ENCODE data around the gene FBXO24. TPM values are rescaled to one million over a fixed set of nuclear protein-coding genes. Genes with fewer than 3 reads are reported as not detected.

FBXO24 gene
- total RNA-seq, 6 experiments from 2014 or later, result 0.25 to 1.0 (median 0.45) TPM

- peak; percentile 99 to 100 (median 99) for DNase-seq
- no peaks in the 10 kb centered on the region for H3K27me3 ChIP-seq
- no peaks in the 10 kb centered on the region for H3K9me3 ChIP-seq
- peak within 1 kb of the TSS; percentile 68 to 73 (median 71) for H3K4me3 ChIP-seq
- peaks cover 0 to 12% (median 0%) of the 10 kb centered on the region in 4 donors for H3K4me1 ChIP-seq
- ATAC-seq, result peak; percentile 94 to 97 (median 94)
- WGBS (ENCODE audit: insufficient coverage, low coverage, low lambda C conversion rate, missing lambda C conversion rate), result 0% methylated on average over 22 of the region's 61 CpGs
- H3K27ac ChIP-seq, result peak within 1 kb of the TSS; percentile 92 to 98 (median 94)
- no peaks in the 10 kb centered on the region for H3K36me3 ChIP-seq
- intact Hi-C loops (cut with DNase I), result no loop called here
- TF ChIP-seq CTCF (IDR thresholded peaks at IDR 0.05) (peak in 1 of 4 donors; percentile 5), POLR2A (IDR thresholded peaks at IDR 0.05) (peak; percentile 93)
Measured at GRCh38 chr7:100611983-100612729, 26.0 kb downstream of the FBXO24 start, which contains the start of gene MOSPD3. Gene MOSPD3 (plus strand): TSS chr7:100612540. CDS start chr7:100612792, 252 bp downstream.

GRCh38 chr7:100612730-100613390 is 26.7 kb downstream of the FBXO24 start:
- TF ChIP-seq CTCF (IDR thresholded peaks at IDR 0.05), result peak in 1 of 4 donors; percentile 8
- TF ChIP-seq POLR2A (IDR thresholded peaks at IDR 0.05), result no peak
- WGBS (ENCODE audit: insufficient coverage, low coverage, low lambda C conversion rate, missing lambda C conversion rate), result 7% methylated on average over 6 of the region's 29 CpGs
- peak; percentile 1 to 10 (median 2) for ATAC-seq
- peaks cover 0 to 12% (median 0%) of the 10 kb centered on the region in 4 donors for H3K4me1 ChIP-seq
- no peak for DNase-seq
- peak overlapping the region in 2 of 3 donors; percentile 69 to 94 for H3K27ac ChIP-seq
- no peaks in the 10 kb centered on the region for H3K27me3 ChIP-seq
- intact Hi-C loops (cut with DNase I), result no loop called here
- no peaks in the 10 kb centered on the region for H3K36me3 ChIP-seq
- H3K4me3 ChIP-seq, result peak overlapping the region; percentile 68 to 73 (median 71)
- no peaks in the 10 kb centered on the region for H3K9me3 ChIP-seq

GRCh38 chr7:100613412-100614175 is 27.5 kb downstream of the FBXO24 start:
- no peaks in the 10 kb centered on the region for H3K9me3 ChIP-seq
- peak overlapping the region in 1 of 3 donors; percentile 94 for H3K27ac ChIP-seq
- intact Hi-C loops (cut with DNase I), result no loop called here
- peaks cover 0 to 12% (median 0%) of the 10 kb centered on the region in 4 donors for H3K4me1 ChIP-seq
- peak overlapping the region in 1 of 3 donors; percentile 68 for H3K4me3 ChIP-seq
- no peaks in the 10 kb centered on the region for H3K27me3 ChIP-seq
- no peak for DNase-seq
- 85% methylated on average over 8 of the region's 13 CpGs for WGBS (ENCODE audit: insufficient coverage, low coverage, low lambda C conversion rate, missing lambda C conversion rate)
- H3K36me3 ChIP-seq, result no peaks in the 10 kb centered on the region
- TF ChIP-seq POLR2A (IDR thresholded peaks at IDR 0.05), result no peak
- ATAC-seq, result no peak

GRCh38 chr7:100614308-100614861 is 28.3 kb downstream of the FBXO24 start:
- ATAC-seq (no peak), DNase-seq (no peak)
- Histone ChIP-seq H3K4me1 (peaks cover 0 to 12% (median 0%) of the 10 kb centered on the region in 4 donors), H3K9me3 (no peaks in the 10 kb centered on the region), H3K27ac (no peak overlapping the region), H3K4me3 (no peak overlapping the region), H3K27me3 (no peaks in the 10 kb centered on the region), H3K36me3 (no peaks in the 10 kb centered on the region)
- no peak for TF ChIP-seq CTCF (IDR thresholded peaks at IDR 0.05)
- TF ChIP-seq POLR2A (IDR thresholded peaks at IDR 0.05), result no peak
- 85% methylated on average over 6 of the region's 6 CpGs for WGBS (ENCODE audit: insufficient coverage, low coverage, low lambda C conversion rate, missing lambda C conversion rate)
- intact Hi-C loops (cut with DNase I), result no loop called here

All from right lobe of liver (tissue), 6 donors.